Kidney (tissue), 14 donors: ENCODE measurements around the gene KHDRBS2. TPM values are rescaled to one million over a fixed set of nuclear protein-coding genes. Genes with fewer than 3 reads are reported as not detected.

Source experiments
- DNase-seq, 5 donors: peaks; one replicate each; pipeline ENCODE4 v3.0.0-alpha.2; 2013 to 2020
- FAIRE-seq: peaks from 2 replicates; lab custom pipeline; 2012; peaks lifted over from hg19 to GRCh38; lab: Jason Lieb, UNC
- H3K27ac ChIP-seq, 2 donors: one replicate each; pipeline ENCODE4 v1.7.0; 2013; ENCODE audit warnings: low read depth in 2 of 2, low read length in 2 of 2, inconsistent platforms in 1 of 2
- H3K27me3 ChIP-seq: one replicate; pipeline ENCODE4 v1.7.1; 2013; ENCODE audit warnings: low read length, inconsistent platforms; ENCODE audit not compliant: control insufficient read depth, insufficient read depth
- H3K36me3 ChIP-seq, 3 donors: one replicate each; pipeline versions ENCODE4 v1.7.0 to v1.7.1; 2013; ENCODE audit warnings: low read length in 3 of 3, control low read depth in 1 of 3, inconsistent platforms in 1 of 3; ENCODE audit not compliant: insufficient read depth in 3 of 3, control insufficient read depth in 2 of 3
- H3K4me1 ChIP-seq, 3 donors: one replicate each; pipeline versions ENCODE4 v1.7.0 to v1.7.1; 2013; ENCODE audit warnings: low read length in 3 of 3, inconsistent platforms in 1 of 3, low read depth in 1 of 3; ENCODE audit not compliant: control insufficient read depth in 2 of 3, insufficient read depth in 2 of 3
- H3K4me3 ChIP-seq, 3 donors: one replicate each; pipeline versions ENCODE4 v1.7.0 to v1.8.1; 2013; ENCODE audit warnings: low read length in 3 of 3, control low read depth in 1 of 3, inconsistent platforms in 1 of 3
- H3K9ac ChIP-seq, 3 donors: one replicate each; pipeline versions ENCODE4 v1.7.0 to v1.7.1; 2013; ENCODE audit warnings: low read length in 3 of 3, control low read depth in 1 of 3, inconsistent platforms in 1 of 3
- H3K9me3 ChIP-seq, 3 donors: one replicate each; pipeline versions ENCODE4 v1.7.0 to v1.7.1; 2013; ENCODE audit warnings: low read length in 3 of 3, control low read depth in 1 of 3, inconsistent platforms in 1 of 3; ENCODE audit not compliant: control insufficient read depth in 2 of 3, insufficient read depth in 1 of 3
- intact Hi-C: fragments of 100-400 bp; cut with DNase I; formaldehyde crosslinking; loops from one replicate; pipeline ENCODE4 v1.11.1; 2022
- polyA plus RNA-seq: library from polyadenylated mRNA; stranded (reverse); fragments of 350-450 nt; fragmentation: Illumina TruSeq; extraction: RNeasy Lipid Tissue Mini Kit (QIAGEN cat#74804); gene quantifications from one replicate; pipeline ENCODE4 v1.2.3, GENCODE V29; 2014; ENCODE audit warnings: low read depth, low replicate concordance; ENCODE audit not compliant: insufficient read depth
- total RNA-seq: library from RNA; stranded (reverse); fragmentation: NEBNext Ultra II Directional; extraction: Animal tissue kit (Norgen Biotek cat#: 25700); gene quantifications from one replicate; pipeline ENCODE4 v1.2.1, GENCODE V29; 2021
- TF ChIP-seq, protein P1 (sequence below): IDR thresholded peaks from 3 replicates; pipeline ENCODE4 v1.5.1; 2012; ENCODE audit warnings: mild to moderate bottlenecking, moderate library complexity, borderline replicate concordance; ENCODE audit not compliant: insufficient read depth; ENCODE audit errors: extremely low read depth
- donor health status: control.
- donor health status: control.
- donor health status: control.
- donor health status: control.
- donor health status: control.
- donor health status: DM: yes; HTN: yes; CAD: no.
- donor health status: Normal renal cell carcinoma (clear cell type).

The KHDRBS2 gene
- total and polyA plus RNA-seq, 2 donors from 2014 or later = 0.76 TPM; not detected in 1

GRCh38 chr6:62009445-62009844 is 276.6 kb downstream of the KHDRBS2 start:
- Histone ChIP-seq H3K4me3 (no peak overlapping the region), H3K27me3 (no peaks in the 10 kb centered on the region), H3K36me3 (no peaks in the 10 kb centered on the region), H3K4me1 (no peaks in the 10 kb centered on the region), H3K27ac (no peak overlapping the region), H3K9me3 (no peaks in the 10 kb centered on the region), H3K9ac (no peak overlapping the region)
- FAIRE-seq (no peak), DNase-seq (peak in 1 of 5 donors; percentile 50)
- intact Hi-C loops = no loop called here
- TF ChIP-seq, protein P1, sequence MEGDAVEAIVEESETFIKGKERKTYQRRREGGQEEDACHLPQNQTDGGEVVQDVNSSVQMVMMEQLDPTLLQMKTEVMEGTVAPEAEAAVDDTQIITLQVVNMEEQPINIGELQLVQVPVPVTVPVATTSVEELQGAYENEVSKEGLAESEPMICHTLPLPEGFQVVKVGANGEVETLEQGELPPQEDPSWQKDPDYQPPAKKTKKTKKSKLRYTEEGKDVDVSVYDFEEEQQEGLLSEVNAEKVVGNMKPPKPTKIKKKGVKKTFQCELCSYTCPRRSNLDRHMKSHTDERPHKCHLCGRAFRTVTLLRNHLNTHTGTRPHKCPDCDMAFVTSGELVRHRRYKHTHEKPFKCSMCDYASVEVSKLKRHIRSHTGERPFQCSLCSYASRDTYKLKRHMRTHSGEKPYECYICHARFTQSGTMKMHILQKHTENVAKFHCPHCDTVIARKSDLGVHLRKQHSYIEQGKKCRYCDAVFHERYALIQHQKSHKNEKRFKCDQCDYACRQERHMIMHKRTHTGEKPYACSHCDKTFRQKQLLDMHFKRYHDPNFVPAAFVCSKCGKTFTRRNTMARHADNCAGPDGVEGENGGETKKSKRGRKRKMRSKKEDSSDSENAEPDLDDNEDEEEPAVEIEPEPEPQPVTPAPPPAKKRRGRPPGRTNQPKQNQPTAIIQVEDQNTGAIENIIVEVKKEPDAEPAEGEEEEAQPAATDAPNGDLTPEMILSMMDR = no peak

DNA sequence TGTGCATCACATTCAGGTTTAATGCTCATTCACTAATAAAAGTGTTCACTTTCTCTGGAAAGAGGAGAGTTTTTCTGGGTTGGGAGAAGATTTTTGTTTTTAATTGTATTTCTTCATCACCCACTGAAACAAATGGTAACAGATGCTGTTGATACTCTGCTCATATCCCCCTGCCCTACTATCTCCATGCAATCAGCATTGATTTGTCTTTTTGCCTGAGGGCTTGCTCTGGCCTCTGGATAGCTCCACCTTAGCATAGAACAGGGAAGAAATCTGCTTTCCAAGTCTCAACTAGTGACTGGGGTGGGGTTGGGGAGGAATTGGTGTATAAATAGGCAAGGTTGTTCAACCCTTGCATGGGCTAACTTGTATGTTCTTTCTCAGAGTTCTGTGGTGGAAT is 296.4 kb downstream of the KHDRBS2 start:
- FAIRE-seq (no peak), DNase-seq (no peak)
- no peaks in the 10 kb centered on the region for H3K9me3 ChIP-seq
- no peaks in the 10 kb centered on the region for H3K27me3 ChIP-seq
- intact Hi-C loops = no loop called here
- TF ChIP-seq, protein P1 = no peak
- no peaks in the 10 kb centered on the region for H3K4me1 ChIP-seq
- H3K27ac ChIP-seq = no peak overlapping the region
- H3K36me3 ChIP-seq = no peaks in the 10 kb centered on the region
- no peak overlapping the region for H3K4me3 ChIP-seq
- H3K9ac ChIP-seq = no peak overlapping the region

DNA sequence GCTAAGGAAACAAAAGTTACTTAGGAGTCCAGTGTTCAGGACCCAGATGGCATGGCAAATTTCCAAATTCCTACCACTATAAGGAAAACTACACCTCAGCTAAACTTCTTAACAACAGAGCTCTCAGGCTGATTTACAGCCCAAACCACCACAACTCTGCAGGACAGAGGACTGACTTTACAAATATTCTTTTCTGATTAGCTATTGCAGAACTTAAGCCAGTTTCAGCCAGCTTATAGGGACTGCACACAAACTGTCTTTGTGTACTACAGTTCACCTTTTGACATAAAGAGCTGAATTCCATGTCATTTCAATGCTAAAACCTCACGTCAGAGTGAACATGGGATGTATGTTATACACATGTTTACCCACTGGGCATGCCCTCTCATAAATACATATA is 305.4 kb downstream of the KHDRBS2 start:
- FAIRE-seq (no peak), DNase-seq (no peak)
- H3K27ac ChIP-seq = no peak overlapping the region
- H3K4me1 ChIP-seq = no peaks in the 10 kb centered on the region
- no peak overlapping the region for H3K4me3 ChIP-seq
- intact Hi-C loops = no loop called here
- H3K9me3 ChIP-seq = no peaks in the 10 kb centered on the region
- no peaks in the 10 kb centered on the region for H3K27me3 ChIP-seq
- H3K36me3 ChIP-seq = no peaks in the 10 kb centered on the region
- H3K9ac ChIP-seq = no peak overlapping the region
- TF ChIP-seq, protein P1 = no peak

DNA sequence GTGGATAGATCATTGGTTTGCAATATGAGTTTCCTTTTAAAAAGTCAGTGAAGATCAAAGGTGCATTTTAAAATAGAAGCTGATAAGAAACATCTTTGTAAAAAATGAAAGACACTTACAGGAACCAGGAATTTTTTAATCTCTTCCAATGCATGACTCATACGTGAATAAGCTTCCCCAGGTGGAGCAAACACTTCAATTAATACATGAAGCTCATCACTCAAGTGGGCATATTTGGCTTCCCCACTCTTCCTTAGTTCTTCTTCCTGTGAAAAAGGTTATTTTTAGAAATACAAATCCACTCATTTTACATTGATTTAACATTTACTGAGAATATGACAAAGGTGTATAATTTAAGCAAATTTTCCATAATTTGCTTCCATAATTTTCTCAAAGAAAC is 308.1 kb downstream of the KHDRBS2 start:
- TF ChIP-seq, protein P1 = no peak
- Histone ChIP-seq H3K27me3 (no peaks in the 10 kb centered on the region), H3K4me3 (no peak overlapping the region), H3K36me3 (no peaks in the 10 kb centered on the region), H3K9ac (no peak overlapping the region), H3K27ac (no peak overlapping the region), H3K9me3 (no peaks in the 10 kb centered on the region), H3K4me1 (no peaks in the 10 kb centered on the region)
- DNase-seq (no peak), FAIRE-seq (no peak)
- intact Hi-C loops = no loop called here
